Hematopoietic multipotent progenitor cell treated with erythropoietin and hydrocortisone succinate and interleukin-3 and kit ligand, for 8 days (in vitro differentiated cells): ENCODE results near the gene AVPR1B.

Experiments used
- DNase-seq: peaks from one replicate; pipeline ENCODE4 v3.0.0-alpha.2; 2015

The AVPR1B gene

DNA sequence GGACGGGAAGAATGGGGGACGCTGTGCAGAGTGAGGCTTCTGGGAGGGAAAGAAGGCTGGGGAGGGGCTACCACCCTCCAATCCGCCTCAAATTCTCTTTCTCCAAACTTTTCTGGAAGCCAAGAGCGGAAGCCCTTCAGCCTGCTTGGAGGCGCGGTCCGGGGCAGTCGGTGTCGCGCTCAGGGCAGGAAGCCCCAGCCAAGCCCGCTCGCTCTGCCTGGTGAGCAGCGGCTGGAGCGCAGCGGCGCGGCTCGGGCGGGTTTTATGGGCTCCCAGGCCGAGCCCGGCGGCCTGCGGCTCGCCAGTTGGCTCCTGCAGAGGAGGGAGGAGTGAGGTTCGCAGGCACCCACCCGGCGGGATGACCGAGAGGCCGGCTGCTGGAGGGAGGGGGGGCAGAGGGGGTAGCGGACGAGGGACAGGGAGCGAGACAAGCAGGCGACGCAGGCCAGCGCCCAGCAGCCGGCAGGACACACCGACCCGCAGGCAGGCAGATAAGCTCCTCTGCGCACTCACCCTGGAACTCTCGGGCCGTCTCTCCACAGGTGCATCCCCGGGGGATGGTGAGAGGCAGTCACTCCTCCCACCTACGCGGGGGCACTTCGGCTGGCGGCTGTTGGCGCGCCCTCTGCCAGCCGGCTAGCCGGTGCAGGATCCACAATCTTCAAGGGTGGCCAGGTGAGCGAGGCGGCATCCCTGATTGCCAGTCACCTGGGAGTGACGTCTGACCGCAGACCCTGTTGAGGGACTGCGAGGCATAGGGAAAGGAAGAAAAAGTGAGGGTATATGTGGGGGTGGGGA, at the start of gene AVPR1B:
Gene AVPR1B (minus strand): TSS at position 238 of the 798 bp plus-strand sequence. CDS start 498 bp downstream, outside the sequence.
- no peak for DNase-seq

DNA sequence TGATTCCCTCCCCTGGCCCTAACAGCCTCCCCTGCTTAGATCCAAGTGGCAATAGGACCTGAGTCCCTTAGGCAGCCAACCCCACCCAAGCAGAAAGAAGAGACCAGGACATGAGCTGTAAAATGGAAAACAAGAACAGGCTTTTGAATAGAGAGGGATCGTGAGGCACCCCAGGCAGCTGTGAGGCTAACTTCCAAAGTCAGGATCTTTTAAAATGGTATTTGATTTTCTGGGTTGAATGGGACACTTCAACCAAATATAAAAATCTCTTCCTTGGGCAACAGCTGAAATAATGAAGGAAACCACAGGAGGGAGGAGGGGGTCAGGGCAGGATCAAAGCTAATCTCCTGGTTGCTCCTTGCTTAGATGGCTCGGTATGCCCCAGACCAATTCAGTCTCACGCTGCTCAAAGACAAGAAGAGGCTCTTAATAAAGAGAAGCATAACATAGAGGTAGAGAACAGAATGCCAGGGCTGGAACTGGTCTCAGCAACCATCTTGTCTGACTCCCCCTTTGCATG, 28.6 kb upstream of the AVPR1B start:
- no peak for DNase-seq

GRCh38 chr1:206144605-206145004, 27.4 kb upstream of the AVPR1B start:
- DNase-seq: no peak

- no peak for DNase-seq
Measured at GRCh38 chr1:206143537-206144172, 26.5 kb upstream of the AVPR1B start.

DNA sequence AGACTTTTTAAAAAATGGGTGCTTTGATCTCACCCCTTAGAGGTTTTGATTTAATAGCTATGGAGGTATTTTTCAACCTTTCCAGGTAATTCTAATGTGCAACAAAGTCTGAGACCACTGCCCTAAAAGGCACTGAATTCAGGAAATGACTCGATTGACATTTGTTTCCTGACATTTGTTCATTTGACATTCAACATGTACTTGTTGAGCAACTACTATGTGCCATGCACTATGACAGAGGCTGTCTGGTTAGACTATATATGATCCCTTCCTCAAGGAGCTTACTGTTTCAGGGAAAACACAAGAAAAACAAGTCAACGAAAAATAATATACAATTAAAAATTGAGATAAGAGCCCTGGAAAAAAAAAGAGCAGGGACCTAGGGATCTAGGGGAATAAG, 25.6 kb upstream of the AVPR1B start:
- DNase-seq: no peak

DNA sequence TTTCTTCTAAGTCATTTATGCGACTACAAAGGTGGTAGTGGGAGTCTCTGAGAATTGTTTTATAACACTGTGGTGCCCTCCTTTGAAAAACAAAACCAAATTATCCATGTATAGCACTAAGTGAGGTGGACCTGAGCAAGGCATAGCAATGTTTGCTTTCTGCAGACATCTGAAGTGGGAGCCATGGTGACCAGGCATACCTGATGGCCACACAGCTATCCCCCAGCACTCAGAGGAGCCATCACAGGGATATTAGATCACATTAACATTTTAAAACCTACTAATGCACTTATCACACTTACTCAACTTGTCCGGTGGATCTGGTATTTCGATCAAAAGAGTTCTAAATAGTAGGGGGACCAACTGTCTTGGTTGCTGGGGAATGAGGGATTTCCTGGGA, 24.8 kb upstream of the AVPR1B start:
- DNase-seq: no peak

GRCh38 chr1:206136241-206136640, 19.1 kb upstream of the AVPR1B start:
- no peak for DNase-seq

DNA sequence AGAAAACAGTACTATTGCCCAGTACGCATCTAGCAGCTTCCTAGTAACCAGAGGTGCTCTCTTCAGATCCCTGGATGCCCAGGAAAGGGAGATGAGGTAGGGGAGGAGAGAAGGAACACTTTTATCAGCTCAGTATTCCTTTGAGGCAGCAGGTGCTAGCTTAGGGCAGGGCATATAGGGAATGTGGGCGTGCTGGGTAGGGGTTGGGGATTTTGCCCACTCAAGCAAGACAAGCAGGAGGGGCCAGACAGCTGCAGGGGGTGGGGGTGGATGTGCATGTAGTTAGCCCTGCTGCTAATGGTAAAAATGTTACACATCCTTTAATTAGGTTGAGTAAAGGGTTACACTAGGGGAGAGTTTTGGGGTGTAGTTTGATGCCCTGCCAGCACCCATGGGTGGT, 18.1 kb upstream of the AVPR1B start:
- no peak for DNase-seq

DNA sequence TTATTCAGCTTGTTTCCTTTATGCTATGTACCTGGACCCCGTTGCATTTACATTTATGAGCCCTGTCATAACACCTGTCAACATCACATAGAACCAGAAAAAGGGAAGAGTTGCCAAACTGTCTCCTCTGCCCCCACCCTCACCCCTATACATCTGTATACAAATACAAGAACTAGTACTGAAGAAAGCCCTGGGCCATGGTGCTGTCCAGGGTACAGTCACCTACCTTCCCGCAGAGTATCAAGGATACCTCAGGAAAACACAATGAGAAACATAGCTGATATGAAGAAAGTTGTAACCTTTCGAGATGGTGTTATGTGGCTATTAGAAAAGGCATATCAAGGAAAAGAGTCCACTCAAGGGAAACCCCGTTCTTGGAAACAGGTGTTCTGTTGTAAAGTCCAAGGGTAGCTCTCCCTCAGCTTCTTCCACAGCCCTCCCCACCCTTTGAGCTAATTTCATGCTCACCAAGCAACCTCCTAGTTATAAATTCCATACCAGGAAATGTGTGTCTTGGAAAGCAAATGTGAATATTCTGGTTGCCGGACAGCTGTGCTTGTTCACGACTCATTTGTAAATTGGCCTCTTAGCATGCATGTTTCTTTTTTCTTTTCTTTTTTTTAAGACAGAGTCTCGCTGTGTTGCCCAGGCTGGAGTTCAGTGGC, 16.7 kb upstream of the AVPR1B start:
- no peak for DNase-seq

GRCh38 chr1:206131037-206131436, 13.8 kb upstream of the AVPR1B start:
- DNase-seq: no peak

- DNase-seq: no peak
Measured at GRCh38 chr1:206128196-206128595, 11.0 kb upstream of the AVPR1B start.

- no peak for DNase-seq
Measured at GRCh38 chr1:206127336-206127735, 10.1 kb upstream of the AVPR1B start.

DNA sequence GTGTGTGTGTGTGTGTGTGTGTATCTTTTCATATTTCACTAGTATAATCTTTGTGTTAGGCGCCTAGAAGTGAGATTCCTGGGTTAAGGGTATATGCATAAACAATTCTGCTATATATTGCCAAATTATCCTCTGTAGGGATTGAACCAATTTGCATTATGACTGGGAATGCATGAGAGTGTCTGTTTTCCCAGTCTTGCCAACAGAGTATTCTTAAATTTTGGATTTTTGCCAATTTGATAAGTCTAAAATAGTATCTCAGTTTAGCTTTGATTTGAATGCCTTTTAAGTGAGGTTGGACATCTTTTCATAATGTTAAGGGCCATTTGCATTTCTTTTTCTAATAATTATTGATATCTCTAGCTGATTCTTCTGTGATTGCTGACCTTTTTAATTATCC, 8.2 kb upstream of the AVPR1B start:
- no peak for DNase-seq

DNA sequence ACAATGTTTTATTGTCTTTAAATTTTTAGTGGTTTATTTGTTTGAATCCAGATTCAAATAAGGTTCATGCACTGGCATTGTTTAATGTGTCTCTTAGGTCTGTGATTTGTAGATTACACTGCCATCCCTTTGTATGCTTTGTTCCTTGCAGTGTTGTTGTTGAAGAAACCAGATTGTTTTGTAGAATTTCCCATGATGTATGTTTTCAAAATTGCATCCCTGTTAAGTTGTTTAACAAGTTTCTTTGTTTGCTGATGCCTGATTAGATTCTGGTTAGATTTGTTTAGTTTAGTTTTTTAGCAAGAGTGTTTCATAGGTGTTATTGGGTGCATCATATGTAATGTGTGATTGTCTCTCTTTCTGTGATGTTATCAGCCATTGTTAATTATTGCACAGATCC, 5.5 kb upstream of the AVPR1B start:
- no peak for DNase-seq

- no peak for DNase-seq
Measured at GRCh38 chr1:206121269-206121668, 4.1 kb upstream of the AVPR1B start.

GRCh38 chr1:206120406-206120805, 3.2 kb upstream of the AVPR1B start:
- no peak for DNase-seq

GRCh38 chr1:206116873-206117150, 376 bp downstream of the AVPR1B start:
- DNase-seq: no peak

DNA sequence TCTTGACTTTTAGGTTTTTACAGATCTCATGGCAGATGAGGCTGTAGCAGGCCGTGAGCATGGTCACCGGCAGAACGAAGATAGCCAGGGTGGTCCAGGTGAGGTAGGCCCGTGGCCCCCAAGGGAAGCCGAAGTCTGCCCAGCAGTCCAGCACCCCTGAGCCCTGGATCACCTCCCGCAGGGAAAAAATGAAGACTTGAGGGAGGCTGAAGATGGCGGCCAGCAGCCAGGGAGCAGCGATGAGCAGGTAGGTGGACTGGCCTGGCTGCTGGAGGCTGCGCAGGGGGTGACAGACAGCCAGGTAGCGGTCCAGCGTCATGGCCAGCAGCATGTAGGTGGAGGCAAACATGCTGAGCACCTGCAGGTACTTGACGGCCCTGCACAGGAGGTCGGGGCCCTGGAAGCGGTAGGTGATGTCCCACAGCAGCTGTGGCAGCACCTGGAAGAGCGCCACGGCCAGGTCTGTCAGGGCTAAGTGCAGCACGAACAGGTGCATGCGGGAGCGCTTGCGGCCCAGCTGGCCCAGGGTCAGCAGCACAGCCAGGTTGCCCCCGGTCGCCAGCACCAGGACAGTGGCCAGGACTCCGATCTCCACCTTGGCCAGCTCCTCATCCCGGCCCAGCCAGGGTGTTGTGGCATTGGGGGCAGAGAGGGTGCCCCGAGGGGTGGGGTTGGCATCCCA, 856 bp downstream of the AVPR1B start:
- DNase-seq: no peak

DNA sequence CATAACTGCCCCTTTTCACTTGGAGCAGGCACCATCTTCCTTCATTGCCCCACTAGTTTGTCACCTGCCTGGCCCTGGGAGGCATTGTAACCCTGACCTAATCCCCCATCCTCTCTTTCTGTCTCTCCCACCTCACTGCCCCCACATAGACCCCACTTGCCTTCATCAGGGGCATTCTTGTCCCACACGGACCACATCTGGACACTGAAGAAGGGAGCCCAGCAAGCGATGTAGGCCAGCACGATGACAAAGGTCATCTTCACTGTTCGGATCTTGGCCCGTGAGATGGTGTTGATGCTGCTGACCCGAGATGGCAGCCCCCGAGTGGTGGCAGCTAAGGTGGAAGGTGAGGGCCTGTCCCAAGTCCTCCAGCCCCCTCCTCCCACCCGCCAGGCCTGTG, 1.4 kb downstream of the AVPR1B start:
- DNase-seq: no peak

GRCh38 chr1:206114692-206115640, 2.2 kb downstream of the AVPR1B start:
- peak; percentile 39 for DNase-seq

DNA sequence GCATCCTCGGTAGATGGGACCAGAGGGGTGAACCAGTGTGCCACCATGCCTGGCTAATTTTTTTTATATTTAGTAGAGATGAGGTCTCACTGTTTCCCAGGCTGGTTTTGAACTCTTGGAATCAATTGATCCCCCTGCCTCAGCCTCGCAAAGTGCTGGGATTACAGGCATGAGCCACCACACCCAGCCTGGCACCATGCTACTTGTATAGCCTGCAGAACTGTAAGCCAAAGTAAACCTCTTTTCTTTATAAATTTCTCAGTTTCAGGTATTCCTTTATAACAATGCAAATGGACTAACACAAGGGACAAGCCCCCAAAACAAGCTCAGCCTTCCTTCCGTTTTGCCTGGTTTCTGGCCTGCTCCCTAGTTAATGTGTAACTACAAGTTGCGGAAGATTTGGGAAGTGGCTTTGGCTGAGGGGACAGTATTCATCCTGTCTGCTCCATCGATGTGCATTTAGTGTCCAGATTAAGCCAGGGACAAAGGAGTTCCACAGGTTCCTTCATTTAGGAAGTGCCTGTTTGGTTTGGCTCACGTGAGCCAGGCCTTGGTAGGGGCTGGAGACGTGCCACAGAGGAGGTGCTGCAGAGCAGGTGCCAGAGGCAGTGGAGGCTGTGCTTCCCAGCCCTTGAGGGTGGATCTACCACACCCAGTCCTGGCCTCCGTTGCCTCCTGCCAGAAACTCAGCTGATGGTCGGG, 4.4 kb downstream of the AVPR1B start:
- DNase-seq: no peak
